ENCODE data around the gene CCDC180.
"Not testable (repeated sequence)": the region's sequence is repeated elsewhere in the genome, so short reads cannot be mapped to it uniquely, and the experiment has no call there.

Gene CCDC180

DNA sequence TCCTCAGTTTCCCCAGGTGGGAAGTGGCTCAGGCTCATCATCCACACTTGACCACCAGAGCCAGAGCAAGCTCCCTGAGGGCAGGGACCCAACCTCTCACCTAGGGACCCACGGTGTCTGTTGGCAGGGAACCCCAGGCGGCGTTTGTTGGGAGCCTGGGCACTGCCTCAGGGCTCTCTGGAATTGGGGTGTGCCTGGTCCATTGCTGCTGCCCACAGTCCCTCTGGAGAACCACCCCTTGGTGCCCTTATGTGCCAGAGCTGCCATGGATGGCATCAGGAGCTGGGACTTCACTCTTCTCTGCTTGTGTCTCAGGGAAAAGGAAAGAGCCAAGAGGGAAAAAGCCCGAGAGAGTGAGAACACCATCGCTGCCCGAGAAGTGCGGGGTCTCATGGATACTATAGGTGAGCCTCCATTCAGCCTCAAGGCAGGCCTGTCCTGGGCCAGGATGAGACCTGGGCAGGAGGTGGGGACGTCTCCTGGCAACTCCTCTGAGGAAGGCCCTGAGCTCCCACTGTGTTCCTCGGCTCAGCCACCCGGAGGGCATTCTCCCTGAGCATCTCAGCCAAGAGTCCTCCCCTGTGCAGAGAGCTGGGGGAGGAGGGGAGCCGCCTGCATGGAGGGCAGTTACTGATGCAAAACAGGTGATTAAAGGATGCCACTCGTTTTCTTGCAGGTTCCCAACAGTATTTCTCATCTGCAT is 4.5 kb downstream of the CCDC180 start:
- DNase-seq: no peak

GRCh38 chr9:97312556-97312955 is 5.1 kb downstream of the CCDC180 start:
- no peak for DNase-seq

GRCh38 chr9:97313243-97313642 is 5.8 kb downstream of the CCDC180 start:
- no peak for DNase-seq

GRCh38 chr9:97313746-97314145 is 6.3 kb downstream of the CCDC180 start:
- DNase-seq: no peak

- DNase-seq: no peak
Measured at GRCh38 chr9:97314503-97314902, 7.0 kb downstream of the CCDC180 start.

DNA sequence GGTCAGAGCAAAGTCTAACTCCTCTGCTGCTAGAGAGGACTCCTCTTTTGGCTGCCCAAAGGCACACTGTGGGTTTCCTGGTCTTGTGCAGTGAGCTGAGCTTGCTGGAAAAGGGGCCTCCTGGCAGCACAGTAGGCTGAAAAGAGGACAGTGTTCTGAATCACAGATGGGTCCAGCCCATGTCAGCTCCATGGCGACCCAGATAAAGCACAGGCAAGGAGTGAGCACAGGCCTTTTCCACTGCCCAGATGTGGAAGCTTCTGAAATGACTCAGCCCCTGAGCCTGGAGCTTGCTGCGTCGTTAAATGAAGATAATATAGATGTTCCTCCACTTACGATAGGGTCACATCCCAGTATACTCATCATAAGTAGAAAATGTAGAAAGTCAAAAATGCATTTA is 8.1 kb downstream of the CCDC180 start:
- no peak for DNase-seq

DNA sequence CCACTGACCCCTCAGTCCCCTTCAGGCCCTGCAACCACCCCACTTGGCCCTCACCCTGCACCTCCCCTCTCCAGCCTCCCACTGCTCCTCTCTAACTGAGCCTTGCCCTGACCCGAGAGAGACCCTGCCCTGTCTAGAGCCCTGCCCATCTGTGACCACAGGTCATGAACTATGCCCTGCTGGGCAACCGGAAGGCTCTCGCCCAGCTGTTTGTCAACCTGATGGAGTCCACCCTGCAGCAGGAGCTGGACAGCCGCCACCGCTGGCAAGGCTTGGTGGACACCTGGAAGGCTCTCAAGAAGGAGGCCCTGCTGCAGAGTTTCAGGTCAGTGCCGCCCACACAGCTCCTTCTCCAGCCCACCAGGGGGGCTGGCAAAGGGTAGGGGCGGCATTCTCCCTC is 9.4 kb downstream of the CCDC180 start:
- DNase-seq: no peak

GRCh38 chr9:97318433-97318832 is 11.0 kb downstream of the CCDC180 start:
- no peak for DNase-seq

DNA sequence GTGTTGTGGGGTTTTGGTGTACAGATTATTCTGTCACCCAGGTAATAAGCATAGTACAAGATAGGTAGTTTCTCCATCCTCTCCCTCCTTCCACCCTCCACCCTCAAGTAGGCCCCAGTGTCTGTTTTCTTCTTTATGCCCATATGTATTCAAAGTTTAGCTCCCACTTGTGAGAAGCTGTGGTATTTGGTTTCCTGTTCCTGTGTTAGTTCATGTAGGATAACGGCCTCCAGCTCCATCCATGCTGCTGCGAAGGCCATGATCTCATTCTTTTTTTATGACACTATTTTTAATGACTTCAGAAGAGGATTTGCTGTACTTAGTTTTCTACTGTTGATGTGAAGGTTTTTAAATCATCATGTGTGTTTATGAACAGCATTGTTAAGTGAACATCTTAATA is 11.9 kb downstream of the CCDC180 start:
- DNase-seq: no peak

- no peak for DNase-seq
Measured at GRCh38 chr9:97320080-97320642, 12.7 kb downstream of the CCDC180 start.

DNA sequence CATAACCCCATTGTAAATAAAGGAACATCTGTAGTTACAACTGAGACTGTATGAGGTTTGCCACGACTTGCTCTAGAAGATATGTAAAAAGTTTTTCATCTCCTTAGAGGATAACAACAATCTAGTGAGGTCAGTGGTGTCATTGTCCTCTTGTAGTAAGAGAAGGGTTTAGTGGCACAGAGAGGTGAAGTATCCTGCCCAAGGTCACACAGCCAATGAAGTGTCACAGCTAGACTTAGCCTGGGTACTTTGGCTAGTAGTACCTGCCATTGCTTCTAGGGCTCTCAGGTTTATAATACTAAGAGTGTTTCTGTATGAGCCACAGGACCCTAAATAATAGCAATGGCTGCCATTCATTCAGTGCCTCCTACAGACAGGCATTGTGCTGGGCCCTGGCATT is 13.8 kb downstream of the CCDC180 start:
- no peak for DNase-seq

DNA sequence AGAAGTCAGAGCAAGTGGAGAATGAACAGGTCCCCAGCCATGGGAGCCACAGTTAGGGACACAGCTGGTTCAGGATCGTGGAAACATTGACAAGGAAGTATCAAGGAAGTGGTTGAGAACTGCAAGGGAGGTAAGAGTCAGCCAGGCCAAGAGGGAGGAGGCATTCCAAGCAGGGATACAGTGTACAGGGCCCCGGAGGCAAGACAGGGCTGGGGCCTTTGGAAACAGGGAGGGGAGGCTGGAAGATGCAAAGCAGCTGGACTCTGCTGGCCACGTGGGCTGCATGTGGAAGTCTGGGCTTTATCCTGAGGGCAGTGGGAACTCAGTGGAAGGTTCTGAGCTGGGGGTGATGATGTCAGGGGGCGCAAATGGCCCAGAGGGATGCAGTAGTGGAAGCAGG is 14.2 kb downstream of the CCDC180 start:
- no peak for DNase-seq

- DNase-seq: no peak
Measured at GRCh38 chr9:97322105-97322504, 14.6 kb downstream of the CCDC180 start.

DNA sequence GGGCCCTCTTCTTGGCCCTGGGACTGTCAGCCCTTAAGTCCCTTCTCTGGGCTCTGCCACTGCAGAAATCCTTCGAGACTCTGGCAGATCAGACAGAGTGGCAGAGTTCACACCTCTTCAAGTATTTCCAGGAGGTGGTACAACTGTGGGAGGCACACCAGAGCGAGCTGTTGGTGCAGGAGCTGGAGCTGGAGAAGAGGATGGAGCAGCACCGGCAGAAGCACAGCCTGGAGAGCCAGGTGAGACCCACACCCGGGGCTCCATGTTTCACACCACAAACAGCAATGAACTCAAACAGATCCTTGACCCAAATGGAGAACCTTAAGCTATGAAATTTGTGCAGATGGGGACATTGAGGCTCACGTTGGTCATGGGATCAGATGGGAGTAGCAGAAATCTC is 17.5 kb downstream of the CCDC180 start:
- no peak for DNase-seq

DNA sequence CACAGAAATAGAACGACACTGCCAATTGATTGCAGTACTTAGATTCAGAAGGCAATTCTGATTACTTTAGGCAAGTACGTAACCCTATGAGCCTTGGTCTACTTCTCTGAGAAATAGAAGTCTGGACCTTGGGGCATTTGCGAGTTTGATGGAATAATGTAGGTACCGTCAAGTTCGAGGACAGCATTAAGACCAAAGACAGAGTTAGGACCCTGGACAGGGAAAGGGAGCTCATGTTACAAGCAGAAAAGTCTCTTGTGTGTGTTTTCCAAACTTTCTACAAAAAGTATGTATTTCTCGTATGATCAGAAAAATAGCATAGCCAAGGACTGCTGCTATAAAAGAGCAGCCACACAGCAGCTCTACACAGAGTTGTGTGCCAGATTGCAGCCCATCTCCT is 20.1 kb downstream of the CCDC180 start:
- no peak for DNase-seq

- no peak for DNase-seq
Measured at GRCh38 chr9:97332993-97333392, 25.5 kb downstream of the CCDC180 start.

- DNase-seq: not testable (repeated sequence)
Measured at GRCh38 chr9:97335622-97336021, 28.2 kb downstream of the CCDC180 start.

DNA sequence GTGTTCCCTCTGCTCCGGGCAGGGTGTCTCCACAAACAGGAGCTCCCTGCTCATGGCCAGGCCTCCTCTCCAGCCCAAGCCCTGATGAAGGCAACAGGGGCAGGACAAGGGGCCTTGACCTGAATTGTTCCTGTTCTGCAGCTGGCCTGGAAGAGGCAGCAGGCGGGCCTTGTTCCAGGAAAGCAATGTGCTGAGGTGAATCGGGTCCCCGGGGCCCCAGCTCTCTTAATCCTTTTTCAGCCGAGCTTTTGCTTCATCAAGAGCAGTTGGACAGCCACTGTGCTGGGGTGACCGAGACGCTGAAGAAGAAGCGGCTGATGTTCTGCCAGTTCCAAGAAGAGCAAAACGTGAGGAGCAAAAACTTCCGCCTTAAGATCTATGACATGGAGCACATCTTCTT is 41.4 kb downstream of the CCDC180 start:
- DNase-seq: no peak

DNA sequence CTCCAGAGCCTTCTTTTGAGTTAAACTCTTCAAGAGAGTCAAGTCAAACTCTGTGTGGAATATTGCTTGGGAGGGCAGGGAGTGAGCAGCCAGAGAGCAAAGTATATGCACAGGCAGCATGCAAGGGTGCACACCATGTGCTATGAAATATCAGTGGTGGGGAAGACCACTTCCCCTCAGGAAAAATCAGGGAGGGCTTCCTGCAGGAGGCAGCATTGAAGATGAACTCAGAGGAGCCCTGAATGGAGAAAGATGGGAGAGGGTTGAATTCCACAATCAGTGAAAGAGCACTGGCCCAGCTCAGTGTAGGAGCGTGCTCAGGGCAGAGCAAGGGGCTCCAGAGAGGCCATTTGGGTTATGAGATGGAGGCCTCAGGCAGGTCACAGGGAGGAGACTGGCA is 41.9 kb downstream of the CCDC180 start:
- no peak for DNase-seq

- no peak for DNase-seq
Measured at GRCh38 chr9:97354637-97355036, 47.2 kb downstream of the CCDC180 start.

- DNase-seq: no peak
Measured at GRCh38 chr9:97357056-97357455, 49.6 kb downstream of the CCDC180 start.
